HG03521 (cell line): ENCODE data around the gene SRSF12.
A peak's percentile ranks its signal among the peaks of the same experiment; 100 is the strongest.
"Not testable (repeated sequence)": the region's sequence is repeated elsewhere in the genome, so short reads cannot be mapped to it uniquely, and the experiment has no call there.

ENCODE experiments used
- ATAC-seq: cut with Tn5 transposase; IDR thresholded peaks from one replicate; pipeline ENCODE4 v1.9.1; 2021; ENCODE audit warnings: mild to moderate bottlenecking, moderate library complexity; ENCODE audit not compliant: unreplicated experiment

SRSF12 gene

GRCh38 chr6:89131599-89131998 is 13.7 kb upstream of the SRSF12 start:
- ATAC-seq = no peak

GRCh38 chr6:89128256-89128671 is 10.4 kb upstream of the SRSF12 start:
- ATAC-seq = not testable (repeated sequence)

GRCh38 chr6:89122625-89123024 is 4.8 kb upstream of the SRSF12 start:
- ATAC-seq = no peak

DNA sequence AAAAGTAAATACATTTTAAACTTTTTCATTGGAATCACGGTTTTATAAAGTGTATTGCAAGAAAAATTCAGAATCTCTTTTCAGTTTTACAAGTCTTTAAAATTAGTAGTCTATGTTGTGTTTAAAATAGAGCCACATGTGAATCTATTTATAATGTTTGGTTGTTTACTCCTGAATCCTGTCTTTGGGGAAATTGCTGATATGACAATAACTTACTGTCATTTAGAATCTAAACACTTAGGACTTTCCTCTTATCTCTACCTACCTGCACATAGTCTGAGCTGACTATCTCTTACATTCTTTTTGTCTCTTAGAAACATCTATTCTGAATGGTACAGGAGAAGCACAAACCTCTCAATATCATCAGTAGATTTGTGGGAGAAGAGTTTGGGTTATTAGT is 4.1 kb upstream of the SRSF12 start:
- no peak for ATAC-seq

DNA sequence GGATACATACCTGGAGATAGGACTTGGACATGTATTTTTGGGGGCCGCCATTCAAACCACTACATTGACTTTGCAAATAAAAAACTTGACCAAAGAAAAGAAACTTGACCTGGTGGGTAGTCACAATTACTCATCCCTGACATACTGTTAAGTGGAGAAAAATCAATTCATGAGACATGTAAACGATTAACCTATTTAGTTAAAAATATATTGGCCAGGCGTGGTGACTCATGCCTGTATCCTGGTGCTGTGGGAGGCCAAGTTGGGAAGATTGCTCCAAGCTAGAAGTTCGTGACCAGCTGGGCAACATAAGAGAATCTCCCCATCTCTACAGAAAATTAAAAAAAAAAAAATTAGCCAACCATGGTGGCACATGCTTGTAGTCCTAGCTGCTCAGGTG is 2.5 kb upstream of the SRSF12 start:
- ATAC-seq = no peak

DNA sequence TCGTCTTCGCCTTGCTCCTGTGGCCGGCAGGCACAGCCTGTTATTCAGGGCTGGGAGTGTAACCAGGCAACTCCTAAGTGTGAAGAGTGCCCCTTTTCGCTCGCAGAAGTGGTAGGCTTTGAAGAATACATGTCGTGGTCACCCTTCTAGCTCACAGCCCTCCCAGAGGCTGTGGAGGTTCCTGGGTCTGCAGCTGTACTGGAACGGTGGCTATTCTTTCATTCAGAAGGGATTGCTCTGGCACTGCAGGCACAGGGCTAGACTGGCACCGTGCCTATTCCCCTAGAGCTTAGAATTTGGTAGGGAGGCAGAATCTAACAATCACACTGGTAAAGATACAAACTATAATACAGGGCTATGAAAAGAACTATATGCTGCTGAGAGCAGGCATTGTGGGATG is 1.1 kb upstream of the SRSF12 start:
- ATAC-seq = no peak

GRCh38 chr6:89116702-89117101 is 1.2 kb downstream of the SRSF12 start:
- ATAC-seq = no peak

GRCh38 chr6:89111933-89112332 is 5.9 kb downstream of the SRSF12 start:
- no peak for ATAC-seq

DNA sequence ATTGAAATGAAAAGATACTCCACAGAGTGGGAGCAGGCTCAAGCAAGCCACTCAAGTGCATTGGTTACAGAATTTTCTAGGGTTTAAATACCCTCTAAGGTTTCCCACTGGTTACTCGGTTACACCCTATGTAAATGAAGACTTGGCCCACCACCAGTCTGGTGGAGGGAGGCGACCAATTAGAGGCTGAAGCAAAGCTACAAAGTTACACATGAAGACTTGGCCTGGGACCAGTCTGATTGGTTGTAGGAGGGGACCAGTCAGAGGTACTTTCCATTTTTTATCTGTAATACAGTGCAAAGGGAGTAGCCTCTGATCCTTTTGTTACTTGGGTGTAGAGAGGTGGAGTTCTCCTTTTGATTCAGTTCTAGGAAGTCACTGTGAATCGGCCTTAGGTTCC is 7.6 kb downstream of the SRSF12 start:
- ATAC-seq = no peak

DNA sequence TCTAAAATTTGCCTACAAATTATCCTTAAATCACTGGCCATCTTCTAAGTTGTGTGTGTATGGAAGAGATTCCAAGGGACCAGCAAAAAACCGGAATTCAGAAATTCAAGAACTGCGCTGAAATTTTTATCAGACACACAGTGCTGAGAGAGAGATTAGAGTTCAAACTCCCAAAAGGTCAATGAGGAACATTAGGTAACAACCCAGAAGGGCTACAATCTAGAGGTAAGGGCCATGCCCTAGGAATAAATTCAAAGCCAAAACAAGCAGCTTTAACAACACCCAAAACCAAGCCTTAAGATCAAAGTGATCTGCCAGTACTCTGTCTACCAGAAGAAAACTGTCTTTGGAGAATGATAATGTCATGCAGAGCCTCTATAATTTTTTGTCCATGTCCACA is 17.8 kb downstream of the SRSF12 start:
- ATAC-seq = no peak

- no peak for ATAC-seq
Observed at GRCh38 chr6:89098461-89098860, 19.4 kb downstream of the SRSF12 start.

GRCh38 chr6:89087881-89088280 is 30.0 kb downstream of the SRSF12 start:
- no peak for ATAC-seq

- no peak for ATAC-seq
Observed at GRCh38 chr6:89085409-89086205, 32.3 kb downstream of the SRSF12 start.

- ATAC-seq = no peak
Observed at GRCh38 chr6:89084954-89085353, 32.9 kb downstream of the SRSF12 start.

DNA sequence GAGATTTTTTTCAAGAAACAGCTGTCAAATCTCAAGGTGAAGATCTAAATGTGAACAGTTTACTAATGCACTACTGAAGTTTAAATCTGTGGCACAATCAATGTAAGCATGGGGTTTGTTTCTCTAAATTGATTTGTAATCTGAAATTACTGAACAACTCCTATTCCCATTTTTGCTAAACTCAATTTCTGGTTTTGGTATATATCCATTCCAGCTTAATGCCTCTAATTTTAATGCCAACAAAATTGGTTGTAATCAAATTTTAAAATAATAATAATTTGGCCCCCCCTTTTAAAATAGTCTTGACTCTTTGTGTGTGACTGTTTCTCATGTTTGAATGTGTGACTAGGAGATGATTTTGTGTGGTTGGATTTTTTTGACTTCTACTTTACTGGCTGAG is 33.3 kb downstream of the SRSF12 start:
- ATAC-seq = no peak

- no peak for ATAC-seq
Observed at GRCh38 chr6:89082486-89082891, 35.4 kb downstream of the SRSF12 start.

GRCh38 chr6:89081423-89082322 is 36.2 kb downstream of the SRSF12 start:
- peak; percentile 57 for ATAC-seq

DNA sequence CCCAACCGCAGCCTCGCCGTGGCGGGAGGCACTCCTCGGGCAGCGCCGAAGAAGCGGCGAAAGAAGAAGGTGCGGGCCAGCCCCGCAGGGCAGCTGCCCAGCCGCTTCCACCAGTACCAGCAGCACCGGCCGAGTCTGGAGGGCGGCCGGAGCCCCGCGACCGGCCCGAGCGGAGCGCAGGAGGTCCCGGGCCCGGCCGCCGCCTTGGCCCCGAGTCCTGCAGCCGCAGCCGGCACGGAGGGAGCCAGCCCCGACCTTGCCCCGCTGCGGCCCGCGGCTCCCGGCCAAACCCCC is 36.8 kb downstream of the SRSF12 start:
- ATAC-seq = no peak

DNA sequence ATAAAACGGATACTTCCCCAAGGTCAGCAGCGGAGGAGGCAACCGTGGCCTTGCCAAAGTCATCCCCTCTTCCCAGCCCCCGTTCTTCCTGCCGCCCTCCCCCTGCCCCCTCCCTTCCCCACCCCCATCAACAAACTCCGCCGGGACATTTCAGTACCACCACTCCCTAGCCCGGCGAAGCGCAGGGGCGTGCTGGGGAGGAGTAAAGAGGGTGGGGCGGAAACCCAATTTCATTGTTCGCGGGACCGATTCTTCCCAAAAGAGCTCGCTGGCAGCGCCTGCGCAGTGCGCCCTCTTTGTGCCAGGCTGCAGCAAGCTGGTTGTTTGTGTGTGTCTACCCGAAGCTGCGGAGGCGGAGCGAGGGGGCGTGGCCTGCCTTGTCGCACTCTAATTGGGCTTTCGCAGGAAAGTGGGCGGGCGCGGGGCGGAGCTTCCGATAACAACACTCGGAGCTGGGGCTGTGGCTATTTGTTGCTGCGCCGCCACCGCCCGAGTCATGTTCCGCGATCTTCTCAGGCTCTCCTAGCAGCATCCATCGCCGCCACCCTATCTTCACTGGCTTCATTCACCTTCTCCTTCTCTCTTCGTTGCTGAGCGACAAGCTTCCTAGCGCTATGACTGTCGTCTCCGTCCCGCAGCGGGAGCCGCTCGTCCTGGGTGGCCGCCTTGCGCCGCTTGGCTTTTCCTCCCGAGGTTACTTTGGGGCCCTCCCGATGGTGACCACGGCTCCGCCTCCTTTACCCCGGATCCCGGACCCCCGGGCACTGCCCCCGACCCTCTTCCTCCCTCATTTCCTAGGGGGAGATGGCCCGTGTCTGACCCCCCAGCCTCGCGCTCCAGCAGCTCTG is 37.4 kb downstream of the SRSF12 start, which contains the start of gene PNRC1:
PNRC1 (plus strand) TSS at position 471 of the 848 bp plus-strand sequence; CDS start at position 615, 144 bp downstream.
- peak; percentile 67 for ATAC-seq

DNA sequence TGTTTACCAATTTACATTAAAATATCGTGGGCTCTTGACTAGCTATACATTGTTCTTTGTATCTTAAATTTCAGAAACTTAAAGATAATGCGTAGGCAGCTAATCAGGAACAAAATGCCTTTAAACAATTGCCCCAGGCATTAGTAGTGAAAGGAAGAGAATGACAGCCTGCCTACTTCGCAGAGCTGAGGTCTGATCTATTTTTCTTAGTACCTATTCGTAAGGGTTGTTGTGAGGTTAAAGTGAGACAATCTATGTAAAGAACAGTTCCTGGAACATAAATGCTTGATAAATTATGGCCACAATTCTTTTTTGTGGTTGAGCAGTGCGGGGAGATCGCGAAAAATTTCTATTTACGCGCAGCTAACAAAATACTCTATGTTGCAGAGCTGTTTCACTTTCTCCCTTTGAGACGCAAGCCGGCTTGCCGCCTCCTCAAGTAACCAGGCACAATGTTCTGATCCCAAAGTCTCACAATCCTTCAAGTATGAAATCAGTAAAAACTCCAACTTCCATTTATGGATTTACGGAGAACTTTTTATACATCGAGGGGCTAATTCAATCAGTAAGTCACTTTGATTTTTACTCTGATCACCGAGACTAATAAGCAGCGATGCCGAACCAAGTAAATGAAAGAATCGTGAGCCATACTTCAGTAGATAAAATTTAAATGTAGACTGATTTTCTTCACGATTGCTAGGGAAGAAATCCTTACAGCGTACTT is 38.2 kb downstream of the SRSF12 start:
- no peak for ATAC-seq

DNA sequence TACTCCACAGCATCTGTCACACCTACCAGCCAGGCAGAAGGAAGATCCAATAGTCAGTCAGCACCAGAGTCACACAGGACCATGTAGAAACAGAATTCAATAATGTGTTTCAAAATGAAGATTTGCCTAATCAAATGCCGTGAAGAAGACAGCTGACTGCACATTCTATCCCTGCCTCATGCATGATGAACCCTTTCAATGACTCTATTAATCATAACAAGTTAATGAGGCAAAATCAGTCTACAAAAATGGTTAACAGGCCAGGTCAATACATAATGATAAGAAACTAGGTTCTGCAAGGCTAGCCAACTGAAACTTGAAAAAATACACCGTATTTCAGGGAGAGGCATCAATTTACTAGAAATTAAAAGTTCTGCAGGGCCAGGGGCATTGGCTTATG is 44.0 kb downstream of the SRSF12 start:
- ATAC-seq = no peak
